BJ (cell line): Measurements from ENCODE around the gene STAT2. TPM values are rescaled to one million over a fixed set of nuclear protein-coding genes. Genes with fewer than 3 reads are reported as not detected.
"Not testable (repeated sequence)": the region's sequence is repeated elsewhere in the genome, so short reads cannot be mapped to it uniquely, and the experiment has no call there.

ENCODE experiments used
- CTCF ChIA-PET: fragments of 350-600 bp; formaldehyde crosslinking; extraction: SDS; loops from one replicate; lab custom pipeline; 2021; ENCODE audit warnings: antibody characterized with exemption, inconsistent platforms; lab: Yijun Ruan, JAX
- POLR2A ChIA-PET: fragments of 300-600 bp; sonication (Branson Sonifier 250); formaldehyde crosslinking; extraction: SDS; loops from one replicate; lab custom pipeline; 2021; ENCODE audit warnings: antibody characterized with exemption; lab: Charles Lee
- DNase-seq: peaks from one replicate; pipeline ENCODE4 v3.0.0-alpha.2; 2011; ENCODE audit warnings: low read depth
- H3K27me3 ChIP-seq: 2 replicates; pipeline ENCODE4 v1.6.0; 2011; ENCODE audit warnings: low read length; ENCODE audit not compliant: control insufficient read depth, insufficient read depth
- H3K36me3 ChIP-seq: 2 replicates; pipeline ENCODE4 v1.5.1; 2011; ENCODE audit warnings: low read length; ENCODE audit not compliant: control insufficient read depth, insufficient read depth
- H3K4me3 ChIP-seq: 2 replicates; pipeline ENCODE4 v1.5.1; 2011; ENCODE audit warnings: low read depth, mild to moderate bottlenecking, control low read depth, low read length
- CTCF ChIP-seq: IDR thresholded peaks from 2 replicates; pipeline ENCODE4 v1.5.1; 2011; ENCODE audit warnings: low read depth, mild to moderate bottlenecking, control low read depth, inconsistent platforms, low read length, moderate library complexity; ENCODE audit not compliant: insufficient read depth
- polyA minus RNA-seq: library from RNA; depleted of rRNA, polyadenylated mRNA; stranded (reverse); fragments of >200 nt; gene quantifications from 2 replicates; pipeline ENCODE4 v1.2.3, GENCODE V29; 2011; rRNA and poly(A)+ RNA removed
- polyA plus RNA-seq: library from polyadenylated mRNA; depleted of rRNA; stranded (reverse); fragments of >200 nt; gene quantifications from 2 replicates; pipeline ENCODE4 v1.2.3, GENCODE V29; 2011; rRNA removed

STAT2 gene
- polyA plus RNA-seq: 154 TPM in 2 replicates
- polyA minus RNA-seq: 142 and 201 TPM in 2 replicates

DNA sequence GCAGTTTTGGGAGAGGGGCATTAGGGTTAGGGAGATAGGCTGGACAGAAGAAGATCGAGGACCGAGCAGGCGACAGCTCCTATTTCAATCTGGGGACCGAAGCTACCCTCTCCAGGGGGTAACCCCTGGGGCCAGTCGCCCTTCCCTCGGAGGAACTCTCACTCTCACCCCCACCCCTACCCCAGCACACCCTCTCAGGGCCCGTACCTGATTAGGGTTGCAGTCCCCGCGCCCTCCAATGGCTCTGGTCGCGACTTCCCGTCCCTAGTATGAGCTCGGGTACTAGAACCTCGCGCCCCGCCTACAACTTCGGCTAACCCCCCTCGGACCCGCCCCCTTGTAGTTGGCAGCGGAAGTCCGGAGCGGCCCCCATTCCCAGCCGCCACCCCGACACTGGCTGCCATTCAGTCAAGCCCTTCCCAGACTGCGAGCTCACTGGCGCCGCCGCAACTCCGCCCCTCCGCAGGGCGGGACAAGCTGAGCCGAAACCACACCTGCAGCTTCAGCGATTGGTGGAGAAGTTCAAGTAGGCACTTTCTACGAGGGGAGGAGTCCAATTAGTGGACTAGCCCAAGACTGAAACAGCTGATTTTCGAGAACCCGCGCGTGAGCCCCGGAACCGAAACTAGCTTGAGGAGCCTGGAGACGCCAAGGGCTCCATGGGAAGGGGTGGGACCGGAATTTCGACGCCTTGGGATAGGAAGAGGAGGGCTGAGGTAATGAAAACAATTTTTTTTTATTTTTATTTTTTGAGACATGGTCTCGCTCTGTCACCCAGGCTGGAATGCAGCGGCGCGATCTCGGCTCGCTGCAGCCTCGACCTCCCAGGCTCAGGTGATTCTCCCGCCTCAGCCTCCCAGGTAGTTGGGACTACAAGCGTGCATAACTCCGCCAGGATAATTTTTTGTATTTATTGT, at the start of gene STAT2:
Gene STAT2, minus strand, starts transcription at position 257 of the 917 bp plus-strand sequence. CDS start 3,536 bp downstream, outside the sequence.
- Histone ChIP-seq H3K27me3 (no peaks in the 10 kb centered on the region), H3K4me3 (peak within 1 kb of the TSS; percentile 67), H3K36me3 (peaks cover 11% of the 10 kb centered on the region)
- TF ChIP-seq CTCF: no peak
- POLR2A ChIA-PET: interaction anchor here (0.5 to 1.0 kb wide), 5 partner anchors 11 to 237 kb away, joined by 3 to 9 read pairs (median 3); no protein-coding TSS in a partner anchor
- peak; percentile 100 for DNase-seq
- CTCF ChIA-PET: interaction anchor here (0.7 to 4.1 kb wide), 6 partner anchors 9 to 168 kb away, joined by 3 to 22 read pairs (median 6); partner anchors contain the start of gene PAN2

- ChIA-PET POLR2A (no interaction called here), CTCF (no interaction called here)
- no peak for DNase-seq
- Histone ChIP-seq H3K27me3 (no peaks in the 10 kb centered on the region), H3K36me3 (no peaks in the 10 kb centered on the region), H3K4me3 (no peak overlapping the region)
- TF ChIP-seq CTCF: no peak
Measured at GRCh38 chr12:56408799-56409417, 49.0 kb upstream of the STAT2 start.

DNA sequence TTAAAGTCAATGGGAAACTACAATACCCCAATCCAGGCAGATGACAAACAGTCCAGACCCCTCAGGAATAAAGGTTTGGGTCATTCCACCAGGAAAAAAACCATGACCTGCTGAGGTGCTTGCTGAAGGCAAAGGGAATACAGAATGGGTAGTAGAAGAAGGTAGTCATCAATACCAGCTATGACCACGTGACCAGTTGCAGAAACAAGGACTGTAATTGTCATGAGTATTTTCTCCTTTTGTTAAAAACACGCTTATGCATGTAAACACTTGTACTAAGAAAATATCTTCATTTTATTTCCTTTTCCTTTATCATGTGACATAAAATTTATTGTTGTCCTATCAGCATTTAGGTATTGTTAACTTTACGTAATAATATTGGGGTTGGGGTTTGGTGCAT, 44.3 kb upstream of the STAT2 start:
- CTCF ChIA-PET, POLR2A ChIA-PET, H3K36me3 ChIP-seq, DNase-seq, H3K27me3 ChIP-seq, H3K4me3 ChIP-seq: not testable (repeated sequence)

- H3K36me3 ChIP-seq, DNase-seq, POLR2A ChIA-PET, CTCF ChIA-PET, H3K4me3 ChIP-seq, H3K27me3 ChIP-seq: not testable (repeated sequence)
Measured at GRCh38 chr12:56401612-56402011, 41.7 kb upstream of the STAT2 start.

GRCh38 chr12:56401125-56401524, 41.2 kb upstream of the STAT2 start:
- POLR2A ChIA-PET: not testable (repeated sequence)

GRCh38 chr12:56399466-56399865, 39.6 kb upstream of the STAT2 start:
- H3K36me3 ChIP-seq, POLR2A ChIA-PET, H3K4me3 ChIP-seq, H3K27me3 ChIP-seq, DNase-seq: not testable (repeated sequence)
- CTCF ChIA-PET: interaction anchor here (0.6 kb wide), 1 partner anchor 22 kb away, joined by 3 read pairs; no protein-coding TSS in a partner anchor

More at GRCh38 chr12:56401125-56401524, 41.2 kb upstream of the STAT2 start:
- H3K4me3 ChIP-seq, H3K36me3 ChIP-seq, CTCF ChIA-PET, H3K27me3 ChIP-seq, DNase-seq: not testable (repeated sequence)

GRCh38 chr12:56398324-56398723, 38.4 kb upstream of the STAT2 start:
- ChIA-PET CTCF (interaction anchor here (1.5 kb wide), 1 partner anchor 9 kb away, joined by 3 read pairs; no protein-coding TSS in a partner anchor), POLR2A (no interaction called here)
- Histone ChIP-seq H3K4me3 (no peak overlapping the region), H3K36me3 (no peaks in the 10 kb centered on the region), H3K27me3 (peaks cover 2% of the 10 kb centered on the region)
- no peak for TF ChIP-seq CTCF
- DNase-seq: no peak
